MG63 (cell line): Measurements from ENCODE around the gene DCAF5. TPM values are rescaled to one million over a fixed set of nuclear protein-coding genes. Genes with fewer than 3 reads are reported as not detected.
A peak's percentile ranks its signal among the peaks of the same experiment; 100 is the strongest.
"Not testable (repeated sequence)": the region's sequence is repeated elsewhere in the genome, so short reads cannot be mapped to it uniquely, and the experiment has no call there.

Source experiments
- DNase-seq: peaks from one replicate; pipeline ENCODE4 v3.0.0-alpha.2; 2020
- H3K27me3 ChIP-seq: fragments of 250-450 bp; sonication (Bioruptor Pico); 2 replicates; pipeline ENCODE4 v1.5.1; 2020; ENCODE audit warnings: mild to moderate bottlenecking, moderate library complexity
- H3K36me3 ChIP-seq: fragments of 250-450 bp; sonication (Bioruptor Pico); 2 replicates; pipeline ENCODE4 v1.5.1; 2020; ENCODE audit warnings: mild to moderate bottlenecking, moderate library complexity
- H3K4me3 ChIP-seq: fragments of 250-450 bp; sonication (Bioruptor Pico); 2 replicates; pipeline ENCODE4 v1.5.1; 2020; ENCODE audit warnings: mild to moderate bottlenecking, moderate library complexity
- H3K9me3 ChIP-seq: fragments of 250-450 bp; sonication (Bioruptor Pico); 2 replicates; pipeline ENCODE4 v1.5.1; 2020; ENCODE audit warnings: mild to moderate bottlenecking, moderate library complexity
- total RNA-seq: library from RNA; depleted of rRNA; stranded (reverse); fragments of >200 nt; shearing (Covaris generic); gene quantifications from 2 replicates; pipeline ENCODE4 v1.2.3, GENCODE V29; 2014; ENCODE audit warnings: low replicate concordance; rRNA removed

DCAF5 gene
- total RNA-seq = 7.3 and 7.6 TPM in 2 replicates

DNA sequence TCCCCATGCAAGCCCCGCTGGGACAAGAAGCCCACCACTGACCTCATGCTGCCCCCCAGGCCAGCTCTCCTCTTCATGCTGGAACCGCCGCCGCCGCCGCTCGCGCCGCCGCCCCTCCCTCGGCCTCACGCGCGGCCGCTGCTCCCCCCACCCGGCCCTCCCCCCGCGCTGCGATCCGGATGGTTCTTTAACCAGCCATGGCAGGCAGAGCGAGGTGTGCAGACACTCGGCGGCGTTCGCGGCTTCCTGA lies at the start of gene DCAF5:
DCAF5 (minus strand) TSS at position 218 of the 250 bp plus-strand sequence; CDS start at position 77, 141 bp downstream.
- H3K4me3 ChIP-seq = peak within 1 kb of the TSS; percentile 64
- DNase-seq = no peak
- H3K27me3 ChIP-seq = no peaks in the 10 kb centered on the region
- H3K36me3 ChIP-seq = peaks cover 3% of the 10 kb centered on the region; the same call in 1 of the 2 replicates
- no peaks in the 10 kb centered on the region for H3K9me3 ChIP-seq

DNA sequence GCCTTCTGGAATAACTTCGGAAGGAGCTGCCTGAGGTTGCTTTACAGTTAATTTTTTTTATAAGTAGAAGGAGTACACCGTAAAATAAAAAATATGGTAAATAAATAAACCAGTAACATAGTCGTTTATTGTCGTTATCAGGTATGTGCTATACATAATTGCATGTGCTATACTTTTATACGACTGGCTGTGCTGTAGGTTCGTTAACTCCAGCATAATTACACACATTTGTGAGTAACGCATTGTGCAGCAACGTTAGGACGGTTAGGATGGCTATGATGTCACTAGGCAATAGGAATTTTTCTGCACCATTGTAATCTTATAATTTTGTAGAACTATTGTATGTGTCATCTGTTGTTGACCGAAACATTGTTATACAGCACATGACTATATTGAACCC lies 46.9 kb upstream of the DCAF5 start:
- Histone ChIP-seq H3K4me3 (no peak overlapping the region), H3K36me3 (no peaks in the 10 kb centered on the region), H3K9me3 (no peaks in the 10 kb centered on the region), H3K27me3 (no peaks in the 10 kb centered on the region)
- no peak for DNase-seq

DNA sequence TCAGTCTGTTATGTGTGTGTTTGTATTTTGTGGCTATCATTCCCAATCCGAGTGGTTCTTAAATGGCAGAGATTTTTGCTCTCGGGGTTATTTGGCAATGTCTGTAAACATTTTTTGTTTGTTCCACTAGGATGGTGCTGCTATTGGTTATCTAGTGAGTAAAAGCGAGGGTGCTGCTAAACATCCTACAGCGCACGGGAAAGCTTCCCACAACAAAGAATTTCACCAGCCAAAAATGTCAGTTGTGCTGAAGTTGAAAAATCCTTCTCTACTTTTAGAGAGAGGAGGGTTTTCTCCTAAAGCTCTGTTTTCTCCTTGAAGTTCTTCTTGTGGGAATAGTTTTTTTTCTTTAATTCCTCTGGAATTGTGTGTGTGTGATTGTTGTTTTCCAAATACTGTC lies 40.8 kb upstream of the DCAF5 start:
- Histone ChIP-seq H3K27me3 (no peaks in the 10 kb centered on the region), H3K4me3 (no peak overlapping the region), H3K9me3 (no peaks in the 10 kb centered on the region), H3K36me3 (no peaks in the 10 kb centered on the region)
- DNase-seq = no peak

DNA sequence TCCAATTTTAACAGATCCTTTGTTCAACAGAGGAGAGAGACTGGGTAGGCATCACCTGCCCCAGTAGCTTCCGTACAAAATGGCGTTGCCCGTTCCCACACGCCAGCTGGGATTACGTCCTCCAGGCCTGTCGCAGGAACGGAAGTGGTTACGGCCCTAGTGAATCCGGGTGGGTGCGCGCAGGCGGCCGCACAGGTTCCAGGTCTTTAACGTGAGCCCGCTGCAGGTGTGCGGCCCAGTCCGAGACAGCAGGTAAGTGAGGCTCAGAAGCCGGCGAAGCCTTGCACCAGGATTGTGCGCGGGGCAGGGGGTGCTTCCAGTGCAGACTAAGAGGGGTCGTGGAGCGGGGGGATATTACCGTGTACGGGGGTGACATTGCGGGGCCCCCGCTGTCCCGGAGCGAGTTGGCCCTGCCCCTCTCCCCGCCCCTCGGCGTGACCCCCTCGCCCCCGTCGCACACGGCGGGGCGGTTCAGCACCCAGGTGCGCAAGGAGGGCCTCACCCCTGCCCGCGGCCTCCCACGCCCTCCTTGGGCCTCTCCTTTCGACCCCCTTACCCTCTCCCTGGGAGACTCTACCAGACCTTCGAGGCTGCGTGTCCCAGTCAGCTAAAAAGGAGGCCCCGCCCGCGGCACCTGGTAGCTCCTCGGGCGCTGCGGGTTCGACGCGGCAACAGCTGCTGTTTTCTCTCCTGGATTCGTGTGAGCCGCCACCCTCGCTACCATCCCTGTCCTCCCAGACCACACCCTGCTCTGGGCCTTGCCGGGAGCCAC lies 38.6 kb upstream of the DCAF5 start, which contains the start of gene EXD2:
EXD2 (plus strand) TSS at position 159 of the 772 bp plus-strand sequence. CDS start 17,973 bp downstream, outside the sequence.
- Histone ChIP-seq H3K9me3 (no peaks in the 10 kb centered on the region), H3K36me3 (no peaks in the 10 kb centered on the region), H3K4me3 (peak within 1 kb of the TSS; percentile 67), H3K27me3 (no peaks in the 10 kb centered on the region)
- DNase-seq = peak; percentile 77

- Histone ChIP-seq H3K9me3 (no peaks in the 10 kb centered on the region), H3K4me3 (no peak overlapping the region), H3K36me3 (no peaks in the 10 kb centered on the region), H3K27me3 (no peaks in the 10 kb centered on the region)
- no peak for DNase-seq
These were observed 37.3 kb upstream of the DCAF5 start for GRCh38 chr14:69190191-69190590.

- H3K27me3 ChIP-seq = no peaks in the 10 kb centered on the region
- DNase-seq = peak; percentile 4
- H3K9me3 ChIP-seq = no peaks in the 10 kb centered on the region
- no peak overlapping the region for H3K4me3 ChIP-seq
- no peaks in the 10 kb centered on the region for H3K36me3 ChIP-seq
These were observed 30.8 kb upstream of the DCAF5 start for GRCh38 chr14:69183735-69184134.

DNA sequence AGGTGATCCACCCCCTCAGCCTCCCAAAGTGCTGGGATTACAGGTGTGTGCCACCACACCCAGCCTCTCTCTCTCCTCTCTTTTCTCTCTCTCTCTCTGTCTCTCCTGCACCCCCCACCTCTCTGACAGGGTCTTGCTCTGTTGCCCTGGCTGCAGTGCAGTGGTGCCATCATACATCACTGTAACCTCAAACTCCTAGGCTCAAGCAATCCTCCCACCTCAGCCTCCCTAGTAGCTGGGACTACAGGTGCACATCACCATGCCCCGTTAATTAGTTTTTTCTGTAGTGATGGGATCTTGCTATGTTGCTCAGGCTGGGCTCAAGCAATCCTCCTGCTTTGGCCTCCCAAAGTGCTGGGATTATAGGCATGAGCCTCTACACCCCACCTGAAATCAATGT lies 29.7 kb upstream of the DCAF5 start:
- DNase-seq, H3K27me3 ChIP-seq, H3K4me3 ChIP-seq, H3K9me3 ChIP-seq, H3K36me3 ChIP-seq: not testable (repeated sequence)

- no peaks in the 10 kb centered on the region for H3K27me3 ChIP-seq
- no peak overlapping the region for H3K4me3 ChIP-seq
- DNase-seq = no peak
- no peaks in the 10 kb centered on the region for H3K9me3 ChIP-seq
- no peaks in the 10 kb centered on the region for H3K36me3 ChIP-seq
These were observed 28.6 kb upstream of the DCAF5 start for GRCh38 chr14:69181491-69181890.

- Histone ChIP-seq H3K9me3 (no peaks in the 10 kb centered on the region), H3K4me3 (no peak overlapping the region)
- DNase-seq = no peak
These were observed 22.2 kb upstream of the DCAF5 start for GRCh38 chr14:69175130-69175529.

DNA sequence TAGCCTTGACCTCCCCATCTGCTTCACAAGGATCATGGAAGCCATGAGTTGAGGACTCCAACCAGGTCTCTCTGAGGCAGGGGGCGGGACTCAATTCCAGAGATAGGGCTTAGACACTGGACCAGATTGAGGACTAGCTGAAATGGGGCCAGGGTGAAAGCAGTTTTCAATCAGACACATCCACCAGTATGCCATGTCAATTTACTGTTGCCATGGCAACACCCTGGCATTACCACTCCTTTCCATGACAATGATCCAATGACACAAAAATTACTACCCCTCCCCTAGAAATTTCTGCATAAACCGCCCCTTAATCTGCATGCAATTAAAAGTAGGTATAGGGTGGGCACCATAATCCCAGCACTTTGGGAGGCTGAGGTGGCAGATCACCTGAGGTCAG lies 18.6 kb upstream of the DCAF5 start:
- no peaks in the 10 kb centered on the region for H3K36me3 ChIP-seq
- no peak for DNase-seq
- H3K4me3 ChIP-seq = no peak overlapping the region
- no peaks in the 10 kb centered on the region for H3K27me3 ChIP-seq
- H3K9me3 ChIP-seq = no peaks in the 10 kb centered on the region

More at GRCh38 chr14:69175130-69175529, 22.2 kb upstream of the DCAF5 start:
- Histone ChIP-seq H3K27me3 (no peaks in the 10 kb centered on the region), H3K36me3 (no peaks in the 10 kb centered on the region)

- no peak overlapping the region for H3K4me3 ChIP-seq
- DNase-seq = no peak
- H3K36me3 ChIP-seq = no peaks in the 10 kb centered on the region
- no peaks in the 10 kb centered on the region for H3K9me3 ChIP-seq
- H3K27me3 ChIP-seq = no peaks in the 10 kb centered on the region
These were observed 17.9 kb upstream of the DCAF5 start for GRCh38 chr14:69170839-69171238.

DNA sequence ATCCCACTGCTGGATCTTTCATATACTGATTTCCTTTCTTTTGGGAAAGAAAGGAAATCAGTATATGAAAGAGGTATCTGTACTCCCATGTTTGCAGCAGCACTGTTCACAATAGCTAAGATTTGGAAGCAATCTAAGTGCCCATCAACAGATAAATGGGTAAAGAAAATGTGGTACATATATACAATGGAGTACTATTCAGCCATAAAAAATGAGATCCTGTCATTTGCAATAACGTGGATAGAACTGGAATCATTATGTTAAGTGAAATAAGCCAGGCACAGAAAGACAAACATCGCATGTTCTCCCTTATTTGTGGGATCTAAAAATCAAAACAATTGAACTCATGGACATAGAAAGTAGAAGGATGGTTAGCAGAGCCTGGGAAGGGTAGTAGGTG lies 12.9 kb upstream of the DCAF5 start:
- not testable (repeated sequence) for H3K36me3 ChIP-seq, H3K27me3 ChIP-seq, DNase-seq, H3K4me3 ChIP-seq, H3K9me3 ChIP-seq

- H3K36me3 ChIP-seq = no peaks in the 10 kb centered on the region
- no peak overlapping the region for H3K4me3 ChIP-seq
- peaks cover 7% of the 10 kb centered on the region; the same call in 1 of the 2 replicates for H3K9me3 ChIP-seq
- H3K27me3 ChIP-seq = peaks cover 2% of the 10 kb centered on the region; the same call in 1 of the 2 replicates
- no peak for DNase-seq
These were observed 8.7 kb upstream of the DCAF5 start for GRCh38 chr14:69161590-69161989.

GRCh38 chr14:69156224-69156623 lies 3.3 kb upstream of the DCAF5 start:
- H3K9me3 ChIP-seq = no peaks in the 10 kb centered on the region

GRCh38 chr14:69154779-69155178 lies 1.9 kb upstream of the DCAF5 start:
- H3K4me3 ChIP-seq = no peak overlapping the region
- no peak for DNase-seq
- no peaks in the 10 kb centered on the region for H3K36me3 ChIP-seq
- H3K9me3 ChIP-seq = no peaks in the 10 kb centered on the region
- peaks cover 2% of the 10 kb centered on the region; the same call in 1 of the 2 replicates for H3K27me3 ChIP-seq

More at GRCh38 chr14:69156224-69156623, 3.3 kb upstream of the DCAF5 start:
- Histone ChIP-seq H3K4me3 (no peak overlapping the region), H3K27me3 (peaks cover 2% of the 10 kb centered on the region; the same call in 1 of the 2 replicates), H3K36me3 (no peaks in the 10 kb centered on the region)
- DNase-seq = no peak

- no peaks in the 10 kb centered on the region for H3K9me3 ChIP-seq
- no peaks in the 10 kb centered on the region for H3K27me3 ChIP-seq
- H3K4me3 ChIP-seq = peak overlapping the region; percentile 64
- DNase-seq = no peak
- H3K36me3 ChIP-seq = peaks cover under 1% of the 10 kb centered on the region; the same call in 1 of the 2 replicates
These were observed 953 bp upstream of the DCAF5 start for GRCh38 chr14:69153873-69154270.

DNA sequence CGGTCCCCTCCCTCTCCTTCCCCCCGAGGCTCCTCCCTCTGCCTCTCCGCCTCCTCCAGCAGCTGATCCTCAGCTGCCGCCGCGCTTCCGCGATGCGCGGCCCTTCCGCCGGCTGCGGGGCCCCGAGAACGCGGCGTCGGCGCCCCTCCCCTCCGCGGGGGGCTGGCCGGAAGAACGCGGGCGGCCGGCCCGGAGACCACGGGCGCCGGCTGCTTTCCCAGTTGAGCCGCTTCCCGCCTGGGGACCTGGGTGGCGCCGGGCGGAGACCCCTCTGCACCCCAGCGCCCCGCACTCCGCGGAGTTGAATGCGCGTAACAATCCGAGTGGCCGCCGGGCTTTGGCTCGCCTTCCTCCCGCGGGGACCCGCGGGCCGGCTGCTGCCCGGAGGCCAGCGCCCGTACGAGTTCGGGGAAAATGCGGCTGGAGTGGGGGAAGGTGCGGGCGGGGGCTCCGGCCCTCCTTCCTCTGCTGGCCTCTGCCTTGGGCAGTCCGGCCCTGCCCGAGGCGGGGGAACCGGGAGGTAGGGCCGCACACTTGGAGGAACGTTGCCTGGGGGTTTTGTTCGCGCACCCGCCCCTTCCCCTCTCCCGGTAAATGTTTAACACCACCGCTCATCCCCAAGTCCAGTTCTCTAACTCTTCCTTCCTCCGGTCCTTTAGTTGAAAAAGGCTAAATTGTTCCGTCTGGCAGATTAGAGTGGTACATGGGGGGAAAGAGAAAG lies 393 bp upstream of the DCAF5 start:
- H3K9me3 ChIP-seq = no peaks in the 10 kb centered on the region
- no peaks in the 10 kb centered on the region for H3K27me3 ChIP-seq
- DNase-seq = peak; percentile 87
- peaks cover 3% of the 10 kb centered on the region; the same call in 1 of the 2 replicates for H3K36me3 ChIP-seq
- H3K4me3 ChIP-seq = peak overlapping the region; percentile 64
